GM04504 (cell line): ENCODE measurements around the gene PREP.
"Not testable (repeated sequence)": the region's sequence is repeated elsewhere in the genome, so short reads cannot be mapped to it uniquely, and the experiment has no call there.

ENCODE experiments used
- DNase-seq: peaks from one replicate; pipeline ENCODE4 v3.0.0-alpha.2; 2012; ENCODE audit warnings: low read depth

Gene PREP

DNA sequence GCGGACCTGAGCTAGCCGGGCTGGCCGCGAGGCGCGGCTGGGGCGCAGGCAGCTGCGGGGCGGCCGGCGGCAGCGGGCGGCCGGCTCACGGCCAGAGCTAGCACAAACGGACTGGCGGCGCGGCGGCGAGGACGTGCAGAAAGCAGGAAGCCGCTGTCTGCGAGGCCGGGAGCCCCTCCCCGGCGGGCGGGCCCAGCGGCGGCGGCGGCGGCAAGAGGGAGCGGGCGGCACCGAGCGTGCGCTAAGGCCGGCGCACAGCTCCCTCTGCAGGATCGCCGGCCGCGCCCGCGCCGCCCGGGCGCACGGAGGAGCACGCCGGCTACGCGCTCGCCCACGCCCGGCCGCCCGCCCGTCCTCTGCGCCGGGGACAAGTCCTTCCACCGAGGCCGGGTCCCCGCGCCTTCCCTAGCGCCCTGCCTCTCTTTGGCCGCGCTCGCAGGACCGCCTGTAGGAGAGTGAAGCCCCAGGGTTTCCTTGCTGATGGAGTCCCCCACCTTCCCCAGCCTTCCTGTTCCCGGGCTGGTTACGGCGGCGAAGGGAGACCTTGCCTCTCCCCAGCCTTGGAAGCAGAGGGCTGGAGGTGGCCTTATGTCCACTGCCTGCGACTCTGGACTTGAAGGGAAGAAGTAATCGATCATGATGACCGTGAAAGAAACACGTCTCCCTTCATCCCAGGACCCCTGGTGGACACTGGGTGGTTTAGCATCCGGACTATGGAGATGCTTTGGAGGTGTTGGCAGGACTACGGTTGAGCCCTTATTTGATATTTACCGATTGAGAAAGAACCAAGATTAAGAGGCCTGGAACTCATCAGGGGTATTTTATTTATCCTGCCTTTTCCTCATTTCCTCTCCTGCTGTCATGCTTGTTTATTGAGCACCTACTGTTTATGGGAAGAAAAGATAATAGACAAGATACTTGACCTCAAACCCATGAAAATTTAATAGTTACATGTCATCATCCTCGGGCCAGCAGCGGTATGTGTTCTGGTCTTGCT is at the start of gene PREP:
PREP (minus strand) TSS at position 144 of the 997 bp plus-strand sequence. CDS start 191 bp downstream, outside the sequence.
- DNase-seq = peak; percentile 60

DNA sequence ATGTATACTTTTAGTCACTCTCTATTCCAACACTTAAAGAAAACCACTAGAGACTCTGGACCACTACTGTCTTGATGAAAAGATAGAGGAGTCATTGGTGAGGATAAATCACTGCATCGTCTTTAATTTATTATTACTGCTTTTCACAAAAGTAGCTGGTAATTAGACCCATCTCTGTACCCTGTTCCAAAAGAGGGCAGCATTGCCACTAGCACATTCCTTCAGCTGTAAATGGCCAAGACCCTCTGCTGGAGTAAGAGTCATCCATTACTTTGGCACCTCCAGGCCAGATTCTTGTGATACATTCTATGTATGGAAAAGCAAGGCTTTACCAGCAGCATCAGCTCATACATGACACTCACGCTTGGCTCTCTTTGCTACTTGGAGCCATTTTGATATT is 49.5 kb upstream of the PREP start:
- DNase-seq = no peak

DNA sequence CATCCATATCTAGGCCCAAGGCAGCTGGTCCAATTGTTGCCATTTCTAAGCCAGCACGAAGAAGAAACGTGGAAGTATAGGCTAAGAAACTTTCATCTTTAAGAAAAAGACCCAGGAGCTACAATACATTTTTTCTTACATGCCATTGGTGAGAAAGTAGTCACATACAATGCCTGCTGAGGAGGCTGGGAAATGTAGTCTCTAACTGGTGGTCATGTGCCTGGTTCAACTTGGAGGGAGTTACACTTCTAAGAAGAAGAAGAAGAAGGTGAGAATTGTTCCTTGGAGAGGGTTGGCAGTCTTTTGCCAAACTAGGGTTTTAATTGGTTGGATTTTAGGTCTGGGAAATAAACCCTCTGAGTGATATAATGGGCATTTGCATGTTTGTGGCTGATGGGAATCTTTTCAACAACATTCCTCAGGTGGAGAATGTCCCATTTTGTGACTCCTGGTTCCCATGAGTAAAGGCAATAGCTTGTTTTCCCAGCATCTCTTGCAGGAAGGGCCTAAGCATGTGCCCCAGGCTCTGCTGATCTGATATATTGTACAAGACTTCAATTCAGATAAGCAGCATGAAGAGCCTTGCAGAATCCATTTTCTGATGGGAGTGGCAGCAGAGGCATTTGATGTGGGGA is 47.0 kb upstream of the PREP start:
- no peak for DNase-seq

DNA sequence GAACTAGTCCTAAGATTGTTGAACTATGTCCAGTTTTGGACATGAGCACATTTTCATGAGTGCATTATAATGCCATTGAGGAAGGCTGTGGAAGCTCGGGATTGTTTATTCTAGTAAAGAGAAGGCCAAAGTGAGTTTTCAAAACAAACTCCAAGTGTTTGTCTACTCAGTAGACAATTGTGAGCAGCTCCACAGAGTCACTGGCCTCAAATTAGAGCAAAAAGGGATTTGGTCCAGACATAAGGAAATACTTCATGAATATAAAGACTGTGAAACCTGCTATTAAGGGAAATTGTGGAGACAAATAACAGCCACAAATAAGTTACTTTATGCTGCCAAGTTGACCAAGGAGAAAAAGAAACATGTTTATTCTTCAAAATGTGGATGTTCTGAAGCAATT is 42.6 kb upstream of the PREP start:
- DNase-seq = no peak

DNA sequence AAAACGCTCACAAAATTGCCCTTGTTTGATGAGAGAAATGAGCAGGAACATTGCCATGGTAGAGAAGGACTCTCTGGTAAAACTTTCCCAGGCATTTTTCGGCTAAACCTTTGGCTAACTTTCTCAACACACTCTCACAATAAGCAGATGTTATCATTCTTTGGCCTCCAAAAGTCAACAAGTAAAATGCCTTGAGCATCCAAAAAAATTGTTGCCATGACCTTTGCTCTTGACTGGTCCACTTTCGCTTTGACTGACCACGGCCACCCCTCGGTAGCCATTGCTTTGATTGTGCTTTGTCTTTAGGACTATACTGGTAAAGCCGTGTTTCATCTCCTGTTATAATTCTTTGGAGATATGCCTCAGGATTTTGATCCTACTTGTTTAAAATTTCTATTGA is 41.1 kb upstream of the PREP start:
- no peak for DNase-seq

DNA sequence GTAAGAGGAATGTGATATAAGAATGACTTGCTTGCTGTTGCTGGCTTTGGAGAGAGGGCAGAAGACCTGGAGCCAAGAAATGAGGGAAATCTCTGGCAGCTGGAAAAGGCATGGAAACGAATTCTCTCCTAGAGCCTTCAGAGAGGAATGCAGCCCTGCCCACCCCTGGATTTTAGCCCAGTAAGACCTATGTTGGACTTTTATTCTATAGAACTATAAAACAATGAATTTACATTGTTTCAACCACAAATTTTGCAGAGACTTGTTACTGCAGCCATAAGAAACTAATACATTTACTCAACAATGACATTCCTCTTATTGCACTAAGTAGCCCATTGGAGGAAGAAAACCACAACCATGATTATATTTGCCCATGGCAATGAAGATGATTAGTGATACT is 39.5 kb upstream of the PREP start:
- no peak for DNase-seq

DNA sequence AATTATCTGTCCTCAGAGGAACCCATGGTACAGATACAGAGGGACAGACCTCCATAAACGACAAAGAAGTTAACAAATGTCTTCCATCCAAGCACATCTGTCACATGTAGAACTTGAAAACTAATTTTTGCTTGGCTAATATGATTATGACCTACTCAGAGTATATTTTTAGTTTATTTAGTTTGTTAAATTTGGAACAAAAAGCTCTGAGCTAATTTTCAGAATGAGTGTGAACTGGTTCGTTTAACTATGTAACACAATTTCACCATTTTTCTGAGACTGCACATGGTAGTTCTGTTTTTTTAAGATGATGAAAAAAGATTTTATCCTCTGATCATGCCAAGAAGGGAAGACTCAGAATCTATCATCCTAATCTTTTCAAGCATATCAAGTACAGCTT is 34.4 kb upstream of the PREP start:
- no peak for DNase-seq

DNA sequence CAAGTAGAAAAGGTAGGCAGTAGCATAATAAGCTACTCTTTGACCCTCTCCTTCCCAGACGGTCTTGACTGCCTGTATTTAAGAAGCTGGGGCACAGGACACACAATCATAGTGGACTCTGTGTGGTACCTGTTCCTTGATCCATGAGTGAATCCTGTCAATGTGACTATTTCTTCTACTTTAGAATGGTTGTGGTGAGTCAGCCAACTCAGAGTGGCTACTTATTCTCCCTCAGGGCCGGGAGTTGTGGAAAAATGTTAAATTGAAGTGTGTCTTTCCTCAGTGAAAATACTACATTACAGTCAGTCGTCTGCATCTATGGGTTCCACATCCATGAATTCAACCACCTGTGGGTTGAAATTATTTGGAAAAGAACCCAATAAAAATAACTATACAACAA is 30.8 kb upstream of the PREP start:
- no peak for DNase-seq

DNA sequence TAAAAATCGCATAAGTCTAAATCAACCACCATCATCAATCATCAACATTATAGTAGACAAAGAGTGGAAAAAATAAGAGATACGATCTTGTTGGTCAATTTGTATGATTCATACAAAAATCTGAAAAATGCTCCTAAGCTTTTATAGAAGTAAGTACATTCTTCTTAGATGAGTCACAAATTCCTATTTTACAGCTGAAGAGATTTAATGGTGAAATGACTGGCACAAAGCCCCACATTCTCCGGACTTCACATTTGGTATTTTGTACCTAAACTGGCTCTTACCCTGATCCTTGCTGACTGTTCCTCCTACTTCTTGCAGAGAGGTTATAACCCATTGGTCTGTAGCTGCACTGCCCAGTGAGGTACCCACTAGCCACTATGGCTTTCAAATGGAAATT is 29.9 kb upstream of the PREP start:
- DNase-seq = peak; percentile 64

DNA sequence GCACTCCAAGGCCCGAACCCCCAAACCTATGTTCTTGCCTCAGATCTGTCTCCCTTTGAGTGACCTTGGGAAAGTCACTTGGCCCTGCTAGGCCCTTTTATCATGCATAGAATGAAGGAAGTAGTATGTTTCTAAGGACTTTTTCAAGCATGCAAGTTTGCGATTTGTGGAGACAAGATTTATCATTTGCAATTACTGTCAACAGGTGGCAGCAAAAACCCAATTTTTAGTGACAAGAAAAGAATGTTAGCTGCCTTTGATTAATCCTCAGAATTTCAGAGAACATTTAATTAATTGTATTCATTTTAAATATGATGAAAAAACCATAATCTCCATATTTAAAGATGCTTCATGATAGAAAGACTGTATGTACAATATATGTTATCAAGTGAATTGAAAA is 28.3 kb upstream of the PREP start:
- DNase-seq = no peak

DNA sequence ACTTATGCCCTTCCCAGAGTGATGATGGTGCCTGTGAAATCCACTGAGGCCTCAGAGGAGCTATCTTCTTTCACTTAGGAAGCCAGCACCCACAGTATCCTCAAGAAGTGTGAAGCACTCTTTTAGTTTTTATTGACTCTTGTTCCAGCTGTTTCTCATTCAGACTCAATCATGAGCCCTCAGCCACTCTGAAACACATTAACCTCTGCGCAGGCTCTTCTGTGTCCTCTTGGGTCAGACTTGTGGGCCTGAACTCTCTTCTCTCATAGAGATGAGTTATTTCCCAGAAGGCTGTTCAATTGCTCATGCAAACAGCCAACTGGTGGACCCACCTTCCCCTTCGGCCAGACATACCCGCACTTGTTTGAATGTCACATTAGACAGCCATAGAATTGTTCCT is 27.8 kb upstream of the PREP start:
- DNase-seq = no peak

DNA sequence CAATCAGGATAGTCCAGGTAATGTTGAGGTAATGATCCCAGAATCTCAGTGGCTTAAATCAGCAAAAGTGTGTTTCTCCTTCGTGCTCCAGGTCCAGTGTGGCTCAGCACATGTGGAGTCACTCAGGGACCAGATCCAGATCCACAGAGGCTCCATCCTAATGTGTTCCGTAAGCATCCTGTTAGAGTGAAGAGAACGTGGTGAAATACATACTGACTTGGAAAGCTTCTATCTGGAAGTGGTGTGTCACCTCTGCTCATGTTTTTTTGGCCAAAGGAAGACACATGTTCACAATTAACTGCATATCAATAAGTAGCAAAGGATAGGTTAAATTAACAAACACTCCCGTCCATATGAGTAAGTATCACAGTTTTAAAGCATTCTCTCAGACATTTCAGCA is 26.8 kb upstream of the PREP start:
- peak; percentile 60 for DNase-seq

DNA sequence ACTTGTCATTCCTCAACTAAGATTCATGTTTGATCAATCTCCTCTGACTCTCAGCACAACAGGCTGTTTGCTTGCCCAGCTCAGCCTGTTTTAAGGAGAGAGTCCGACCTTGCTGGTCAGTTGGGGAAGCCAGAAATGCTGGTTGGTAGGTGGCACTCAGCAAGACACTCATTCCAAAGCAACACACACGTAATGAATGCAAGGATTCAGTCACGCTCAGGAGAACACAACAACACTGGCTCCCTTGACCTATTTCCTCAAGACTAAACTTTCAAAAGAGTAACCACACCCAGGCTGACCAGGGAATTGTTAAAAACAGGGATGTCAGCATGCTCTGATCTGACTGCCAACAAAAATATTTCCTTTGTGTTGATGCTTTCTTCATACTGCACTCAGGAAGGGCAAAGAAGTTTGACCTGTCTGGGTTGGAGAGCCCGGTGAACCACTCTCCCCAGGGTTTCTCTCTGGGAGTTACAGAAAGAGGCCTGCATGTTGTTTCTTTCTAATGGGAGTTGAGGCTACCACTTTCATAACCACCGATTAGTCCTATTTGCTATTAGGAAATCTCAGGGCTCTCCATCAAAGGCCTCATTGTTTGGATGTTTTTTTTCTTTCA is 25.6 kb upstream of the PREP start:
- no peak for DNase-seq

DNA sequence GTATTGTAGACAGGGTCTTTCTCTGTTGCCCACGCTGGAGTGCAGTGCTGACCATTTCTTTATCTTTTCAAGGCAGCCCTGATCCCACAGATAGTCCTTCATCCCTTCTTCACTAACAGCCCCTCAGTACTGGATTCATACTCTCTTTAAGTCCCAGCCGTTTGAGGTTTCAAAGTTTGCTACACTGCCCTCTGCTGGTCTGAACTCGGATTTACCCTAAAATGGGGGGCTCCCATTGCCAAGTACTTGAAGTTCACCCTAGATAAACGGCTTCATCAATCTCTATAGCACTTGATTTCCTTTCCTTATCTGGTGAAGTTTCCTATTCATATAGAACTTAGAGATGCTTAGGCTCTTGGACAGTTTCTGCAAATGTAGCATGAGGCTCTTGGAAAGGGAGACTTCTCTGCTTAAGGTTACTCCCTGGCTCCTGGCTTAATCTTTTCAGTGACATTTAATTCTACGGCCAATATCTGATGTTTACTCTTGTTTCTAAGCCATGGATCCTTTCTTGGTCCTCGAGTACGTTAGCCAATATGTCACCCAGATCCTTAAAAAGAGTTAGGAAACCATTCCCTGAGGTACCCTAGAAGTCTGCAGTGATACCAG is 21.4 kb upstream of the PREP start:
- DNase-seq = no peak

DNA sequence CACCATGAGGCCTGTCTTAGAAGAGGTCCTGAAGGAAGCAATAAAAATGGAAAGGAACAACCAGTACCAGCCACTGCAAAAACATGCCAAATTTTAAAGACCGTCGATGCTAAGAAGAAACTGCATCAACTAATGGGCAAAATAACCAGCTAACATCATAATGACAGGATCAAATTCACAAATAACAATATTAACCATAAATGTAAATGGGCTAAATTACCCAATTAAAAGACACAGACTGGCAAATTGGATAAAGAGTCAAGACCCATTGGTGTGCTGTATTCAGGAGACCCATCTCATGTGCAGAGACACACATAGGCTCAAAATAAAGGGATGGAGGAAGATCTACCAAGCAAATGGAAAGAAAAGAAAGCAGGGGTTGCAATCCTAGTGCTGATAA is 14.1 kb upstream of the PREP start:
- not testable (repeated sequence) for DNase-seq

DNA sequence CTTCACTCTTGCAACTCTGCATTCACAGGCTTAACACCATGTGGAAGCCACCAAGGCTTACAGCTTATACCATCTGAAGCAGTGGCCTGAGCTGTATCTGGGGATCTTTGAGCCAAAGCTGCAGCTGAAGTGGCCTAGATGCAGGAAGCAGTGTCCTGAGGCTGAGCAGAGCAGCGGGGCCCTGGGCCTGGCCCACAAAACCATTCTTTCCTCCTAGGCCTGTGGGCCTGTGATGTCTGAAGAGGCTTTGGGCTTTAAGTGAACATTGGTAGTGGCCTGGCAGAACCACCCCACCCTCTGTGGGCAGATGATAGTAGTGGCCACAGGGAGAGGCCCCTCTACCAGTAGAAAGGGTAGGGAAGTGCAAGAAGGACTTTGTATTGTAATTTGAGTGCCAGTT is 6.9 kb upstream of the PREP start:
- no peak for DNase-seq

DNA sequence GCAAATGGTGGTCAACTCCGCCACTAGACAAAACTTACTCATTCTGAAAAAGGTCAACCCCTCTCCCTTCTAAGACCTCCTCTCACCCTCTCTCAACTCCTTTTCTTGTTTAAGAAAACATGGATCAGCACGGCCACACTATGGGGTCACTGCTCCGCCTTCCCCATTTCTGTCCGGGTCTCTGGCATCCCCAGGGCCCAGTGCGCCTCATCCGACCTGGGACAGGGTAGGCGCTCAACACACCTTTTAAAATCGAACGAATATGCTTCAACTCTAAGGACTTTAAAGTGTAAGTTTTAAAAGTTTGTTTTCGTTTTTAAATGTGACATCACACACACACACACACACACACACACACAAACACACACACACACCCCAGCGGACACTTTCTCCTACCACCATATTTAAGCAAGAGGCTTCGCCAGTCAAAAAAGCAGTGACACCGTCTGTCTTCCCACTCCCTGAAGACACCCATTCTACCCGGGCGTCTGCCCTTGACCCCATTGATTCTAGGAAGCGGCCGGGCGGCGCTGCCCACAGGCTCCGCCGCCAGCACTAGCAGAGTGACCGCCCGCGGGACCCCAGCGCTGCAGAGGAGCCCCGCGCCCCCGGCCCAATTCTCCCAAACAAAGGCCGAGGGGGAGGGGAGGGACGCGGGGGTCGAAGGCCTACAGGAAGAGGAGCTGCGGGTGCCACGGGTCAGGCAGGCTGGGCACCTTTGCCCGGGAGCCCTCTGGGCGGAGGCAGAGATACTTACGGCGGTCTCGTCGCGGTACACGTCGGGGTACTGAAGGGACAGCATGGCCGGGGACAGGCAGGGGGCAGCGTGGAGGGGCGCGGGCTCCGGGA is 568 bp downstream of the PREP start:
- peak; percentile 8 for DNase-seq

DNA sequence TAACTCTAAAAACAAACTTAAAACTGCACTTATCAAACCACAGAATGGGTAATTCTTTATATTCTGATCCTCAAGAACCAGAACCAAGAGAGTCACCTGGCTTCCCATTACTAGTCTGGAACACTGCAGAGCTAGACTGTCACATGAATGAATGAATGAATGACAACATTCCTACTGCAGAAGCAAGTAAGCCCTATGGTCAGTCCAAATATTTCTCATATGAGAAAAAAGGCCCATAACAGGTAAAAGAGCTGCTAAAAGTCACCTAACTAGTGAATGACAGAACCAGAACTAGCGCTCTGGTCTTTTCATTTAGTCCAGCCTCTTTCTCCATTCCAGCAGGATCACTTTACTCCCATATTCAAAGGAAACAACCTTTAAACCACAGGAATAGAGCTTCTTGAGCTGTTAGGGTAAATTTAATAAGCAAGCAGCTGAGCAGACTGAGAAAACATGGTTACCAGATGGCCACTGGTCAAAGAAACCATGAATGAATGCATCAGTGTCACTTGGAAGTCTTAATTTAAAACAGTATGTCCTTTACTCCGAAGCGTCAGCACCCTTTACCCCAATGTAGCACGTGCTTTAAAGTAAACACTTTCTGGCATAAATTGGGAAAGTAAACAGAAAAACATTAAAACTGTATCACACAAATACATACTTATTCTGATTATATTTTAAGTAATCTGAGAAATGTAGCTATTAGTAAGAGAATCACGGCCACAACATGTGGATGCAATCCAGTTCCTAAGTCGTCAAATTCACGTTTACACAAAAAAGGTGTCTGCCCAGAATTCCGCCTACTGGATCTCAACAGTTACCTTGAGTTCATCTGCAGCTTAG is 1.4 kb downstream of the PREP start:
- peak; percentile 35 for DNase-seq

DNA sequence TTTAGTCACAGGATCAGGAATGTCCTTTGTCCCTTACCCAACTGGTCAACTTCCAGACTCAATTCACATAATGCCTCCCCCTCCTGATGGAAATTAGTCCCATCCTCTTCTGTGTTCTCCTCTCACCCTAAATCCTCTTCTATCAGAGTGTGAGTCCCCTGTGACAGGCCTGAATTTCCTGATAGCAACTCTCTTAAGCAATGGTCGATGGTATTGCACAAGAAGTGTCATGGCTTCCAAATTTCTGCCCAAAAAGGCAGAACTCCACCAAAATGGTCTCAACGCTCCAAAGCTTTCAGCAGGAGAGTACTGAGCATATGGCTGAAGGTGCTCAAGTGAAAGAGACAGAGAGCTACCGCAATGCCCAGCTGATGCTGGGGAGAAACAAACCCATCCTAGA is 2.4 kb downstream of the PREP start:
- DNase-seq = no peak

DNA sequence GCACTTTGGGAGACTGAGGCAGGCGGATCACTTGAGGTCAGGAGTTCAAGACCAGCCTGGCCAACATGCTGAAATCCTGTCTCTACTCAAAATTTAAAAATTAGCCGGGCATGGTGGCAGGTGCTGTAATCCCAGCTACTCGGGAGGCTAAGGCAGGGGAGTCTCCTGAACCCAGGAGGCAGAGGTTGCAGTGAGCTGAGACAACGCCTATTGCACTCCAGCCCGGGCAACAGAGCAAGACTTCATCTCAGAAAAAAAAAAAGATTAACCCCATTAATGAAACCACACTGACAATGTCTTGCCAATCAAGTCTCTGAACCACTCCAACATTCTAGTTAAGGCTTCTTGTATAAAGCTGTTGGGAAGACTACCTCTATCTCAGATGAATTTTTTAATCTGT is 4.0 kb downstream of the PREP start:
- no peak for DNase-seq

DNA sequence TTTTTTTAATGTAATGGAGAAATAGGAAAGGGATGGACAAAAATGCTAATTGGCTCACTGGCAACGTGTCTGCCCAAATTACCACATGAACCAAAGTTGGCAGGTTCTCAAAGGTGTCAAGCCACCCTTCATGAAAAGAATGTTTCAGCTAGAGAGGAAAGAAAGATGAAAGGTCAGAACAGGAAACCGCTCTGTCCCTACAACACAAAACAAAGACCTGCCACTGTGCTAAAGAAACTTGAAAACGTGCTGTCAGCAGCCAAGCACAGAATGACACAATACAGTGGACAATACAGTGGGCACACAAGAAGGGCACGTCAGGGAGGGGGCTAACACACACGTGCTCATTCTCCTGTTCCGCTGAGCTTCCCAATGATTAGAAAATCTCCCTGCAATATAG is 4.9 kb downstream of the PREP start:
- DNase-seq = no peak
